ENCODE data around the gene DLK1. TPM values are rescaled to one million over a fixed set of nuclear protein-coding genes. Genes with fewer than 3 reads are reported as not detected.
A peak's percentile ranks its signal among the peaks of the same experiment; 100 is the strongest.

Gene DLK1
- total and polyA plus RNA-seq, 2 of the 4 experiments (the other 2 are of a cell fraction) = under 0.01 to 0.07 TPM

- no peak for ATAC-seq (ENCODE audit: low read depth)
- Histone ChIP-seq H4K20me1 (ENCODE audit: insufficient read depth, low read length) (no peaks in the 10 kb centered on the region; the same call in 1 of the 2 replicates), H3K9me1 (ENCODE audit: insufficient read depth, low read length) (no peaks in the 10 kb centered on the region; the same call in 1 of the 2 replicates), H3K36me3 (ENCODE audit: control insufficient read depth, insufficient read depth, low read length) (no peaks in the 10 kb centered on the region), H3K4me3 (ENCODE audit: insufficient read depth, low read depth, low read length) (no peak overlapping the region), H3K14ac (replicated peaks; ENCODE audit: low read depth, low read length) (no peak overlapping the region), H4K91ac (ENCODE audit: insufficient read depth, low read depth, low read length) (no peak overlapping the region), H3K9me3 (ENCODE audit: control insufficient read depth, insufficient read depth, low read length) (peaks cover 7% of the 10 kb centered on the region), H3K4ac (ENCODE audit: low read depth, low read length) (no peak overlapping the region), H3K79me1 (ENCODE audit: low read depth in 1 of 2, low read length in 2 of 2) (no peaks in the 10 kb centered on the region), H3K18ac (ENCODE audit: low read depth, low read length) (no peak overlapping the region; the same call in 1 of the 2 replicates), H3K56ac (ENCODE audit: extremely low read depth, insufficient read depth, low read length) (no peak overlapping the region), H3K27me3 (ENCODE audit: control insufficient read depth, insufficient read depth, low read length) (peaks cover 19% of the 10 kb centered on the region), H2AFZ (replicated peaks; ENCODE audit: low read length, poor library complexity) (peak overlapping the region; percentile 23), H4K8ac (ENCODE audit: low read depth in 2 of 2, low read length in 2 of 2) (no peak overlapping the region), H2BK20ac (ENCODE audit: low read depth, low read length) (no peak overlapping the region), H2BK120ac (ENCODE audit: low read depth, low read length) (no peak overlapping the region), H2AK9ac (replicated peaks; ENCODE audit: low read depth, low read length, poor library complexity) (no peak overlapping the region), H3K27ac (ENCODE audit: insufficient read depth, low read length) (no peak overlapping the region), H3K9ac (ENCODE audit: low read depth, low read length) (no peak overlapping the region), H3K23ac (ENCODE audit: low read depth, low read length) (no peak overlapping the region), H4K5ac (ENCODE audit: low read depth, low read length) (no peak overlapping the region), H2BK5ac (ENCODE audit: low read depth, low read length, poor library complexity, severe bottlenecking) (no peak overlapping the region), H3K4me2 (ENCODE audit: low read depth, low read length) (no peak overlapping the region), H3K4me1 (ENCODE audit: control insufficient read depth, insufficient read depth, low read length) (peaks cover 10% of the 10 kb centered on the region), H2BK15ac (ENCODE audit: low read depth, low read length) (no peak overlapping the region), H2AK5ac (ENCODE audit: low read depth, low read length) (no peak overlapping the region; the same call in 1 of the 2 replicates)
- CTCF ChIA-PET = interaction anchor here (0.5 kb wide), 1 partner anchor 625 kb away, joined by 5 read pairs; no protein-coding TSS in a partner anchor
- intact Hi-C loops (cut with micrococcal nuclease) (no loop called here), dilution Hi-C loops (cut with HindIII; ENCODE audit: low sequenced_read_pairs, unreplicated experiment) (no loop called here), in situ Hi-C loops (cut with MboI; ENCODE audit: low sequenced_read_pairs) (no loop called here)
- WGBS, 2 experiments (ENCODE audit: extremely low coverage in 2 of 2, insufficient read length in 1 of 2) = 32% methylated on average over 3 of the region's 7 CpGs; no CpG with 5 or more reads in 1 of the 2 experiments
- DNase-seq = no peak
- BruUV-seq (replicated peaks) = no TSS peak
- POLR2A ChIA-PET (ENCODE audit: unreplicated experiment) = no interaction called here
- TF ChIP-seq ELK1 (IDR thresholded peaks at IDR 0.05; ENCODE audit: borderline replicate concordance, low read depth, low read length) (no peak), RAD21 (IDR thresholded peaks at IDR 0.05; ENCODE audit: low read length) (no peak)
These were observed 48.2 kb upstream of the DLK1 start for GRCh38 chr14:100678469-100678828.
